Subcutaneous abdominal adipose tissue (tissue), 5 donors: Measurements from ENCODE around the gene AP2S1.
A peak's percentile ranks its signal among the peaks of the same experiment; 100 is the strongest.
"Not testable (repeated sequence)": the region's sequence is repeated elsewhere in the genome, so short reads cannot be mapped to it uniquely, and the experiment has no call there.

Experiments used
- H3K27ac ChIP-seq: one replicate; pipeline ENCODE4 v1.7.0; 2013; ENCODE audit warnings: low read depth, mild to moderate bottlenecking, inconsistent platforms, low read length, moderate library complexity
- H3K27me3 ChIP-seq, 5 donors: one replicate each; pipeline ENCODE4 v1.7.0; 2013; ENCODE audit warnings: low read length in 5 of 5, inconsistent platforms in 1 of 5; ENCODE audit not compliant: control insufficient read depth in 5 of 5, insufficient read depth in 4 of 5
- H3K36me3 ChIP-seq, 5 donors: one replicate each; pipeline ENCODE4 v1.7.0; 2013; ENCODE audit warnings: low read length in 5 of 5; ENCODE audit not compliant: control insufficient read depth in 5 of 5, insufficient read depth in 5 of 5
- H3K4me1 ChIP-seq, 5 donors: one replicate each; pipeline ENCODE4 v1.7.0; 2013; ENCODE audit warnings: low read length in 5 of 5, mild to moderate bottlenecking in 3 of 5, moderate library complexity in 1 of 5; ENCODE audit not compliant: control insufficient read depth in 5 of 5, insufficient read depth in 5 of 5
- H3K4me3 ChIP-seq, 5 donors: one replicate each; pipeline ENCODE4 v1.7.0; 2013; ENCODE audit warnings: low read length in 5 of 5, low read depth in 1 of 5
- H3K9ac ChIP-seq, 5 donors: one replicate each; pipeline ENCODE4 v1.7.0; 2013; ENCODE audit warnings: low read length in 5 of 5, mild to moderate bottlenecking in 4 of 5, moderate library complexity in 3 of 5
- H3K9me3 ChIP-seq, 5 donors: one replicate each; pipeline ENCODE4 v1.7.0; 2013; ENCODE audit warnings: low read length in 5 of 5; ENCODE audit not compliant: control insufficient read depth in 5 of 5
- donor health status: healthy.
- donor health status: healthy.
- donor health status: healthy.
- donor health status: healthy.
- donor health status: healthy.

AP2S1 gene

DNA sequence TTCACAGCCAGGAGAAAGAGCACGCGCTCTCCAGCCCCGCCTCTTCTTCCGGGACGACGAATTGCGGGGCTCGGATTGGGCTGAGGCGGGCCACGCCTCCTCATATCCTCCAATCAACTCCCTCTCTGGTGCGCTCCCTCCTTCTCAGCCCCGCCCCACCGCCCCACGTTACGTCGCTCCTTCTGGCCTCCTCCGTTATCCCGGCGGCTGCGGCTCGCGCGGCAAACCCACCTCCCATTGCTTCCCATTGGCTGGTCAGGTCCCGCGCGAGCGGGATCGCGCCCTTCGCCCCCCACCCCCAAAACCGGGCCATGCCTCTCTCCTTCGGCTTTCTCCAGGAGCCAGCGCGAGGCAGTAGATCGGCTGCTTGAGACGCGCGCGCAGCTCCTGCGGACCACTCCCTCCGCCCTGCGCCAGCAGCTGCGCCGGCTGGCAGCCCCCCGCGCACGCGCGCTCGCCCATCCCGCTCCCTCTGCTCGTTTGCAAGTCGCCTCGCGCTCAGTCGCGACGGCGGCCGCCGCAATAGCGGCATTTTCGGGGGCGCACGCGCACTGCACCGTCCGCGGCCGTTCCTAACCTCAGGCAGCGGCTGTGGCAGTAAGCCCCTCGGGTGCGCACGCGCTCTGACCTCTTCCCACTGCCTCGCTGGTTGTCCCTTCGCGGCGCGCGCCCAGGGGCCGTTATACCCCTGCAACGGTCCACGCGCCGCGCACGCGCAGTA, 9.6 kb upstream of the AP2S1 start:
- H3K27ac ChIP-seq, result peak overlapping the region; percentile 76
- no peaks in the 10 kb centered on the region for H3K9me3 ChIP-seq
- H3K36me3 ChIP-seq, result no peaks in the 10 kb centered on the region
- peak overlapping the region in 4 of 5 donors; percentile 70 to 90 (median 76) for H3K4me3 ChIP-seq
- H3K4me1 ChIP-seq, result peaks cover 9 to 63% (median 58%) of the 10 kb centered on the region in 5 donors
- H3K9ac ChIP-seq, result peak overlapping the region in 4 of 5 donors; percentile 55 to 75 (median 70)
- H3K27me3 ChIP-seq, result no peaks in the 10 kb centered on the region

DNA sequence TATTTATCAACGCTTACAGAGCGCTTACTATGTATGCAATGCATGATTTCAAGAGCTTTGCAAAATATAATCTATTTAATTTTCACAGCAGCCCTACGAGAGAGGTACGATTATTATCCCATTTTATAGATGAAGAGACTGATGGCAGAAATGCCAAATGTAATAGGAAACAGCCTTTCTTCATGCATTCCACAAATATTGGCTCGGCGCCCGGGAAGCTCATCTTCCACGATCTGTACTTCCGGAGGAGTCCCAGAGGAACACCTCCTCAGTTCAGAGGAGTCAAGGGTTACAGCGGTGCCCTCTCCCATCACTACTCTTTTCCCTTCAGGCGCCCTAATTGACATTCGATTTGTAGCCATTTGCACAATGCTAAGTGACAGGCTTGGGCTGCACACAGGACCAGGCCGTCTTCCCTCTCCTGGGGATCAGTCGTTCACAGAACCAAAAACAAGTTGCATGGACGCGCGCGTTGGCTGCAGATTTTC, 9.0 kb upstream of the AP2S1 start:
- H3K9ac ChIP-seq, result peak overlapping the region in 1 of 5 donors; percentile 15
- peaks cover 9 to 59% (median 52%) of the 10 kb centered on the region in 5 donors for H3K4me1 ChIP-seq
- H3K4me3 ChIP-seq, result peak overlapping the region in 4 of 5 donors; percentile 62 to 90 (median 76)
- H3K9me3 ChIP-seq, result no peaks in the 10 kb centered on the region
- H3K36me3 ChIP-seq, result no peaks in the 10 kb centered on the region
- peak overlapping the region; percentile 76 for H3K27ac ChIP-seq
- H3K27me3 ChIP-seq, result no peaks in the 10 kb centered on the region

GRCh38 chr19:46856062-46857022, 5.7 kb upstream of the AP2S1 start:
- no peaks in the 10 kb centered on the region for H3K36me3 ChIP-seq
- H3K4me3 ChIP-seq, result peak overlapping the region; percentile 58 to 69 (median 66)
- peaks cover 4 to 26% (median 20%) of the 10 kb centered on the region in 5 donors for H3K4me1 ChIP-seq
- H3K27me3 ChIP-seq, result no peaks in the 10 kb centered on the region
- peak overlapping the region; percentile 90 for H3K27ac ChIP-seq
- no peaks in the 10 kb centered on the region for H3K9me3 ChIP-seq
- H3K9ac ChIP-seq, result peak overlapping the region; percentile 46 to 84 (median 66)

- not testable (repeated sequence) for H3K9ac ChIP-seq, H3K36me3 ChIP-seq, H3K27me3 ChIP-seq, H3K27ac ChIP-seq, H3K9me3 ChIP-seq, H3K4me3 ChIP-seq
- peaks cover 9 to 27% (median 24%) of the 10 kb centered on the region in 5 donors for H3K4me1 ChIP-seq
Observed at GRCh38 chr19:46854698-46855097, 4.1 kb upstream of the AP2S1 start.

DNA sequence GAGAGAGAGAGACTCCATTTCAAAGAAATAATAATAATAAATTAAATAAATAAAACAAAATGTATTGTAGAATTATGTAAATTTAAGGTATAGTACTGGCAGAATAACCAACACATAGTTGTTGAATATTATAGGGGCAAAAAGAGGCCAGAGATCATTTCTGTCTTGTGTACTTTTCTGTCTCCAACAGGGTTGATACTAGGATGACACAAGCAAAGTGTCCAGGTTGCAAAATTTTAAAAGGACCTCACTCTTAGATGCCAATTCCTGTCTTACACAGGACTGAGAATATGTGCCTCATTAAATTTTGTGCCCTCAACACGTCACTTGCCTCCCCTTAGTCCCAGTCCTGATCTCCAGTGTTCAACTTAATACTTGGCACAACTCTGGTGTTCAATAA, 2.2 kb upstream of the AP2S1 start:
- Histone ChIP-seq H3K36me3 (peaks cover 0 to 1% (median under 1%) of the 10 kb centered on the region in 5 donors), H3K4me3 (no peak overlapping the region), H3K9ac (no peak overlapping the region), H3K9me3 (no peaks in the 10 kb centered on the region), H3K4me1 (peaks cover 11 to 33% (median 29%) of the 10 kb centered on the region in 5 donors), H3K27me3 (no peaks in the 10 kb centered on the region), H3K27ac (no peak overlapping the region)

DNA sequence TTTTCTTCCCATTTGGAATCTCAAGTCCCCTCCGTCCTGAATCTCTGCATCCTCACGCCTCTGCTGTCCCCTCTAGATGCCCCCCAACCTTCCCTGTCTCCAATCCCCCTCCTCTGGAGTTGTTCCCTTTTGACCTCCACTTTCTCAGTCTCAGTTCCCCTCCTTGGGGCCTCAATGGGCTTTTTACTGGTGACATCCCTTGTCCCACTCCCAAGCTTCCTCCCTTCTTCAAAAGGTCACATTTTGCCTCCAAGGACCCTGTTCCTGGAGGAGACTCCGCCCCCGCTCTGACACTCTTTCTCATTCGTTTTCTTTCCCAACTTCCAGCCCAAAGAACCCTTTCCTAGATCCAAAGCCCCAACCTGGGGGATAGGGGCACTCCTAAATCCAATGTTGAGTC, 1.0 kb downstream of the AP2S1 start:
- H3K27me3 ChIP-seq, result no peaks in the 10 kb centered on the region
- peaks cover 7 to 24% (median 18%) of the 10 kb centered on the region in 5 donors for H3K4me1 ChIP-seq
- peak overlapping the region; percentile 28 to 86 (median 67) for H3K9ac ChIP-seq
- H3K4me3 ChIP-seq, result peak overlapping the region; percentile 68 to 89 (median 83)
- no peaks in the 10 kb centered on the region for H3K9me3 ChIP-seq
- H3K27ac ChIP-seq, result peak overlapping the region; percentile 85
- H3K36me3 ChIP-seq, result peaks cover 0 to 16% (median 9%) of the 10 kb centered on the region in 5 donors

- H3K36me3 ChIP-seq, result peaks cover 0 to 28% (median 17%) of the 10 kb centered on the region in 5 donors
- H3K27me3 ChIP-seq, result no peaks in the 10 kb centered on the region
- peaks cover 7 to 25% (median 18%) of the 10 kb centered on the region in 5 donors for H3K4me1 ChIP-seq
- no peaks in the 10 kb centered on the region for H3K9me3 ChIP-seq
- no peak overlapping the region for H3K4me3 ChIP-seq
- H3K9ac ChIP-seq, result no peak overlapping the region
- H3K27ac ChIP-seq, result no peak overlapping the region
Observed at GRCh38 chr19:46848389-46848788, 2.3 kb downstream of the AP2S1 start.

DNA sequence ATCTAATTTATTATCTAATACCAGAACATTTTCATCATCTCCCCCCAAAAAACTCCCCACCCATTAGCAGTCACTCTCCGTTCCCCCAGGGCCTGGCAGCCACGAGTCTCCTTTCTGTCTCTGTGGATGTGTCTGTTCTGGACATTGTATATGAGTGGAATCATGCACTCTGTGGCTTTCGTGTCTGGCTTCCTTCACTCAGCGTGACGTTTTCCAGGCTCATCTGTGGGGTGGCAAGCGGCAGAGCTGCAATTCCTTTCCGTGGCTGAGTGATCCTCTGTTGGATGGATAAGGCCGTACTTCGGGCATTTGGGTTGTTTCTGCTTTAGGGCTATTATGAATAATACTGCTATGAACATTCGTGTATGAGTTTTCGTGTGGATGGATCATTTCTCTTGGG, 3.1 kb downstream of the AP2S1 start:
- H3K9me3 ChIP-seq, result no peaks in the 10 kb centered on the region
- peaks cover 0 to 37% (median 24%) of the 10 kb centered on the region in 5 donors for H3K36me3 ChIP-seq
- no peaks in the 10 kb centered on the region for H3K27me3 ChIP-seq
- H3K27ac ChIP-seq, result no peak overlapping the region
- H3K4me3 ChIP-seq, result no peak overlapping the region
- peaks cover 7 to 25% (median 18%) of the 10 kb centered on the region in 5 donors for H3K4me1 ChIP-seq
- H3K9ac ChIP-seq, result no peak overlapping the region

- Histone ChIP-seq H3K36me3 (peaks cover 0 to 52% (median 34%) of the 10 kb centered on the region in 5 donors), H3K27ac (no peak overlapping the region), H3K4me1 (peaks cover 7 to 25% (median 18%) of the 10 kb centered on the region in 5 donors)
Observed at GRCh38 chr19:46845959-46846459, 4.6 kb downstream of the AP2S1 start.

More at GRCh38 chr19:46845959-46846459, 4.6 kb downstream of the AP2S1 start:
- Histone ChIP-seq H3K27me3 (no peaks in the 10 kb centered on the region), H3K9ac (no peak overlapping the region), H3K4me3 (no peak overlapping the region), H3K9me3 (no peaks in the 10 kb centered on the region)
